ENCODE data around the gene ABCG1.

Gene ABCG1

DNA sequence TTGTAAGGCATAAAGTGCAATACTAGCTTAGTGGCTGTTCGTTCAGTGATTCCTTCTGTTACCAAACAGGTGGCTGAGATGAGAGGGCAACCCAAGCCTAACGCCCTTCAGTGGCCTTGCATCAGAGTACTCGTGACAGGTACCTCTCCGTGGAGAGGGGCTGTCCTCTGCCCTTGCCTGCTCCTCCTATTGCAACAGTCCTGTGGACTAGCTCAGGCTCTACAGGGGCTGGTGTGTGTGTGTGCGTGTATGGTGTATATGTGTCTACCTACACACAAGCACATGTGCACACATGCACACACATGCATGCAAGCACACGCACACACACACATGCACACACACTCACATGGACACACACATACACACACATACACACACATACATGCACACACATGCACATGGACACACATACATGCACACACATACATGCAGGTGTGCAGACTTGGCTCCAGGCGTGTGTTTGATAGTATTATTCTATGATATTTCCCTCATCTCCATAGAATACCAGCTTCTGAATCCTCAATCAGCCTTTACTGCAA lies 81.2 kb downstream of the ABCG1 start:
- TF ChIP-seq CTCF (conservative IDR thresholded peaks at IDR 0.05; ENCODE audit: low read depth): no peak
- ChIA-PET POLR2A (ENCODE audit: low non-redundant PET) (no interaction called here), CTCF (no interaction called here)
- no peak overlapping the region for H3K27ac ChIP-seq
- no peak for DNase-seq (ENCODE audit: low spot score)

- POLR2A ChIA-PET (ENCODE audit: low non-redundant PET): no interaction called here
- TF ChIP-seq CTCF (conservative IDR thresholded peaks at IDR 0.05; ENCODE audit: low read depth): no peak
- DNase-seq (ENCODE audit: low spot score): no peak
- CTCF ChIA-PET: no interaction called here
- no peak overlapping the region for H3K27ac ChIP-seq
These were observed 82.0 kb downstream of the ABCG1 start for GRCh38 chr21:42300956-42301355.

GRCh38 chr21:42301371-42302075 lies 82.6 kb downstream of the ABCG1 start:
- CTCF ChIA-PET: no interaction called here
- no peak overlapping the region for H3K27ac ChIP-seq
- no peak for TF ChIP-seq CTCF (conservative IDR thresholded peaks at IDR 0.05; ENCODE audit: low read depth)
- POLR2A ChIA-PET (ENCODE audit: low non-redundant PET): no interaction called here
- no peak for DNase-seq (ENCODE audit: low spot score)

DNA sequence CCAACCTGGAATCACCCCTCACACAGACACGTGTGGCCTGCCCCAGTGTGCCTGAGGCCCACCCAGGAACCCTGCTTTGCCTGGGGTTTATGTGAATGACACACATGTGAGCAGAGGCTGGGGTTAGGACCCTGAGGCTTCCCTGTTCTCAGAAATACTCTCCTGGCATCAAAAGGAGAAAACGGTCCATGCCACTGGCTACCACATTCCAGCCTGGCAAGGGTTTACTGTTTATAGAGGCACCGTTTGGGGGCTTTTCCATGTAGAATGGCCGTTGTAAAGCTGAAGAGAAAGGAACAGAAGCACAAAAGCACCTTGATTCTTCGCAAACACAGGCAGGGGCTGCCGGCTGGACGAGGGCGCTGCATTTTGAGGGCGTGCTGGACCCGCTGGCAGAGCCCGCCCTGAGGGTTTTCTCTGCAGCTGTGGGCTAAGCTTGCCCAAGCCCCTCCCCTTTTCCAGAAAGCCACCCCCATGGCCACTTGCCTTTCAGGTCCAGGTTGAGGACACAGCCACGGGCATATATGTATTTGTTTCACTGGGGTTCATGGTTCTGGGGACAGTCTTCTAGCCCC lies 83.2 kb downstream of the ABCG1 start:
- TF ChIP-seq CTCF (conservative IDR thresholded peaks at IDR 0.05; ENCODE audit: low read depth): no peak
- CTCF ChIA-PET: interaction anchor here (0.5 to 0.7 kb wide), 2 partner anchors 184 to 1291 kb away, joined by 3 read pairs; no protein-coding TSS in a partner anchor
- POLR2A ChIA-PET (ENCODE audit: low non-redundant PET): no interaction called here

DNA sequence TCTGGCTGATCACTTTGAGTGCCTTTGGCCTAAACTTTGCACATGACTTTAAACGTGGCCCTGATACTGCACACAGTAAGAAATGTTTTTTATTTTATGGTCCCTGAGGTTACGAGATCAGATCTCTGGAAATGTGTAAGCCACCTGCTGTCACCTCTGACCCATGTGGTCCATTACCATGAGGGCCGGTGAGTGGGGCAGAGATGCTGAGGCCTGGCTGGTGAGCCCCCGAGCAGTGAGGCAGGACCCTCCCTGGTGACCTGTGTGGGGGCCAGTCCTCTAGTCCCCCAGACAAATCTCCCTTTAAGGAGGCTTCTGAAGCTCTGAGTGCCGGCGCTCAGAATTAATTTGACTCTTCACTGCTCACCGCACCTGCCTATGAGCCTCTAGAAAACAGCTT lies 83.9 kb downstream of the ABCG1 start:
- ChIA-PET CTCF (interaction anchor here (0.5 to 0.7 kb wide), 2 partner anchors 184 to 1291 kb away, joined by 3 read pairs; no protein-coding TSS in a partner anchor), POLR2A (ENCODE audit: low non-redundant PET) (no interaction called here)
- no peak for DNase-seq (ENCODE audit: low spot score)
- no peak overlapping the region for H3K27ac ChIP-seq
- TF ChIP-seq CTCF (conservative IDR thresholded peaks at IDR 0.05; ENCODE audit: low read depth): no peak

More for the DNA sequence above, 83.2 kb downstream of the ABCG1 start:
- H3K27ac ChIP-seq: no peak overlapping the region
- no peak for DNase-seq (ENCODE audit: low spot score)

- H3K27ac ChIP-seq: no peak overlapping the region
- ChIA-PET CTCF (no interaction called here), POLR2A (ENCODE audit: low non-redundant PET) (no interaction called here)
- no peak for DNase-seq (ENCODE audit: low spot score)
- no peak for TF ChIP-seq CTCF (conservative IDR thresholded peaks at IDR 0.05; ENCODE audit: low read depth)
These were observed 84.5 kb downstream of the ABCG1 start for GRCh38 chr21:42303443-42303842.

All from RWPE1 (cell line).